Measurements from ENCODE around the gene RAI1. TPM values are rescaled to one million over a fixed set of nuclear protein-coding genes. Genes with fewer than 3 reads are reported as not detected.

The RAI1 gene
- total RNA-seq, 4 donors from 2014 or later = 20.3 to 46.1 (median 30.4) TPM

GRCh38 chr17:17666111-17666714 lies 15.0 kb upstream of the RAI1 start:
- Histone ChIP-seq H3K36me3 (no peaks in the 10 kb centered on the region), H3K4me1 (peaks cover 10% of the 10 kb centered on the region), H3K9me3 (no peaks in the 10 kb centered on the region), H3K27me3 (no peaks in the 10 kb centered on the region), H3K4me3 (no peak overlapping the region), H3K27ac (no peak overlapping the region)
- WGBS = 68% methylated on average over 13 of the region's 13 CpGs
- TF ChIP-seq POLR2AphosphoS5 (IDR thresholded peaks at IDR 0.05) = no peak
- TF ChIP-seq CTCF (IDR thresholded peaks at IDR 0.05) = no peak
- TF ChIP-seq POLR2A (IDR thresholded peaks at IDR 0.05) = no peak
- no peak for TF ChIP-seq EP300 (IDR thresholded peaks at IDR 0.05)
- DNase-seq (ENCODE audit: low spot score in 2 of 2) = no peak

- no peaks in the 10 kb centered on the region for H3K27me3 ChIP-seq
- no peaks in the 10 kb centered on the region for H3K9me3 ChIP-seq
- peaks cover 10% of the 10 kb centered on the region for H3K4me1 ChIP-seq
- no peak overlapping the region for H3K27ac ChIP-seq
- no peaks in the 10 kb centered on the region for H3K36me3 ChIP-seq
- H3K4me3 ChIP-seq = no peak overlapping the region
- WGBS = 100% methylated on average over 1 of the region's 2 CpGs
- TF ChIP-seq POLR2A (IDR thresholded peaks at IDR 0.05) (no peak), POLR2AphosphoS5 (IDR thresholded peaks at IDR 0.05) (no peak), EP300 (IDR thresholded peaks at IDR 0.05) (no peak), CTCF (IDR thresholded peaks at IDR 0.05) (no peak)
- DNase-seq (ENCODE audit: low spot score in 2 of 2) = no peak
Measured at GRCh38 chr17:17667231-17667630, 14.0 kb upstream of the RAI1 start.

DNA sequence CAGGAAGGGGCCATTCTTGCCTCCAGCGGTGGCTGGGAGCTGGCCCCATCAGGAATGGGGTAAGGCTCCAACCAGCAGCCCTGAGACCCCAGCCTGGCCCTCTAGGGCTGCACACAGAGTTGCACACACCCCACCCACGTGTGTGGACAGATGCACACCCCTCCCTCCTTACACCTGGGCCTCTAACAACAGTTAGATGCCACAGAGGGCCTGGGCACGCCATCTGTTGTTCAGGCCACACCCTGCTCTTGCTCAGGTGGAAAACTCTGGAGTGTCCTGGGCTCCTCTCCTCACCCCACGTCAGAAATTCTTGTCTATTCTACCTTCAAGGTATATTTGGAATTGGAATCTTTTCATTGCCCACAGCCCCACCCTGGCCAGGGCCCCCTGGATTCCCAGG lies 13.3 kb upstream of the RAI1 start:
- H3K36me3 ChIP-seq = no peaks in the 10 kb centered on the region
- peaks cover 7% of the 10 kb centered on the region for H3K4me1 ChIP-seq
- WGBS = 67% methylated on average over 4 of the region's 4 CpGs
- H3K4me3 ChIP-seq = no peak overlapping the region
- no peaks in the 10 kb centered on the region for H3K9me3 ChIP-seq
- no peak overlapping the region for H3K27ac ChIP-seq
- TF ChIP-seq CTCF (IDR thresholded peaks at IDR 0.05) = no peak
- TF ChIP-seq POLR2AphosphoS5 (IDR thresholded peaks at IDR 0.05) = no peak
- no peak for TF ChIP-seq POLR2A (IDR thresholded peaks at IDR 0.05)
- TF ChIP-seq EP300 (IDR thresholded peaks at IDR 0.05) = no peak
- no peak for DNase-seq (ENCODE audit: low spot score in 2 of 2)
- H3K27me3 ChIP-seq = no peaks in the 10 kb centered on the region

- TF ChIP-seq EP300 (IDR thresholded peaks at IDR 0.05) (no peak), CTCF (IDR thresholded peaks at IDR 0.05) (no peak), POLR2AphosphoS5 (IDR thresholded peaks at IDR 0.05) (no peak), POLR2A (IDR thresholded peaks at IDR 0.05) (no peak)
- H3K9me3 ChIP-seq = no peaks in the 10 kb centered on the region
- H3K36me3 ChIP-seq = no peaks in the 10 kb centered on the region
- no peak overlapping the region for H3K4me3 ChIP-seq
- peaks cover 3% of the 10 kb centered on the region for H3K4me1 ChIP-seq
- WGBS = 97% methylated on average over 3 of the region's 3 CpGs
- DNase-seq (ENCODE audit: low spot score in 2 of 2) = no peak
- no peak overlapping the region for H3K27ac ChIP-seq
- H3K27me3 ChIP-seq = no peaks in the 10 kb centered on the region
Measured at GRCh38 chr17:17668358-17668757, 12.9 kb upstream of the RAI1 start.

DNA sequence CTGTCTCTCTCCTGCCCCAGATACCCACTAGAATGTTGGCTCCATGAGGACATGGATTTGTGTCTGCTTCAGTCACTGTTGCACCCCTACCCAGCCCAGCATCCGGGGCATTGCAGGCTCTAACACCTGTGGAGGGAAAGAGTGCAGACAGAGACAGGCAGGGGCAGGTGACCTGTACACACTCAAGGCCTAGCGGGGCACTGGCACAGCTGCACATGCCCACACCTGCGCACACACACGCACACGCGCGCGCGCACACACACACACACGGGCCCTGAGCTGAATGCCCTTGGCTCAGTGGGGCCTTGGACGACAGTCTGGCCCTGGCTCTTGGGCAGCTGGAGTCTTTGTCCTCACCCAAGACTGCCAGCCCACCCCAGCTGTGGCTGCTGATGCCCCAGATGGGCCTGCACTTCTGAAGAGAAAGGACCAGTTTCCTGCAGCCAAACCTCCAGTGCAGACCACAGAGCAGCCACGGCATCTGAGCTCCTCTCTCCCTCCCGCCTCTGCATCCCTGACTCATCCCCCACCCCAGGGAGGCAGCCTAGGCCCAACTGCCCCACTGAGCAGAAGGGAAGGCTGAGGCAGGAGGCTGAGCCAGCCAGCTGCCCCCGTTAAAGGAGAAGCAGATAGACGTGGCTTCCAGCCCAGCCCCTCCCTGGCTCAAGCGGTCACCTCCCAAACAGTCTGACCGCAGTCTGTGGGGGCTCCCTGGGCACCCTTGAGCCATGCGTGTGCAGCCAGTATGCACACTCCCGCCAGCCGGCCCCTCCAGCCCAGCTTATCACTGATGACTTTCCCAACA lies 12.3 kb upstream of the RAI1 start:
- H3K9me3 ChIP-seq = no peaks in the 10 kb centered on the region
- no peak overlapping the region for H3K27ac ChIP-seq
- no peak overlapping the region for H3K4me3 ChIP-seq
- 76% methylated on average over 9 of the region's 20 CpGs for WGBS
- H3K36me3 ChIP-seq = no peaks in the 10 kb centered on the region
- H3K27me3 ChIP-seq = no peaks in the 10 kb centered on the region
- TF ChIP-seq POLR2AphosphoS5 (IDR thresholded peaks at IDR 0.05) = no peak
- TF ChIP-seq EP300 (IDR thresholded peaks at IDR 0.05) = no peak
- no peak for TF ChIP-seq CTCF (IDR thresholded peaks at IDR 0.05)
- no peak for TF ChIP-seq POLR2A (IDR thresholded peaks at IDR 0.05)
- no peaks in the 10 kb centered on the region for H3K4me1 ChIP-seq
- DNase-seq (ENCODE audit: low spot score in 2 of 2) = no peak

Data from suprapubic skin (tissue), 4 donors.